ENCODE results near the gene NPR3. TPM values are rescaled to one million over a fixed set of nuclear protein-coding genes. Genes with fewer than 3 reads are reported as not detected.

The NPR3 gene
- total RNA-seq, 2 donors from 2014 or later, result 0.20 to 0.82 TPM

DNA sequence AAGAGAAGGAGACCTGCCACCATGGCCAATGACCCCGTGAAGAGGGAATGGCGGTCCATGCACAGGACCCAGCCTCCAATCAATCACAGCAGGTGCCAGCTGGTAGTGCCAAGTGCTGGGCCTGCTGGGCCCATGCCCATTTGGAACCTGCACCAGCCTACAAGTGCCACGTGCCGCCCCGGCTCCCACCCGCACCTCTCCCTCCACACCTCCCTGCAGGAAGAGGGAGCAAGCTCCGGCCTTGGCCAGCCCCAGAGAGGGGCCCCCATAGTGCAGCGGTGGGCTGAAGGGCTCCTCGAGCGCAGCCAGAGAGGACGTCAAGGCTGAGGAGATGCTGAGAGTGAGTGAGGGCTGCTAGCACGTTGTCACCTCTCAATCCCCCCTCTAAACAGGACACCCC is 37.8 kb upstream of the NPR3 start:
- Histone ChIP-seq H3K9ac (ENCODE audit: extremely low read depth, low read length, poor library complexity, severe bottlenecking) (no peak overlapping the region), H3K36me3 (ENCODE audit: control insufficient read depth, insufficient read depth, low read length) (no peaks in the 10 kb centered on the region), H3K27me3 (ENCODE audit: control insufficient read depth, insufficient read depth, low read length, poor library complexity, severe bottlenecking) (no peaks in the 10 kb centered on the region), H3K4me3 (ENCODE audit: low read length) (no peak overlapping the region), H3K27ac (ENCODE audit: low read depth, low read length) (no peak overlapping the region), H3K4me1 (ENCODE audit: control insufficient read depth, insufficient read depth, low read length) (no peaks in the 10 kb centered on the region), H3K9me3 (ENCODE audit: control insufficient read depth, low read length) (peaks cover 22% of the 10 kb centered on the region)
- 89 to 100% methylated on average over 2 to 12 of the region's 12 CpGs for WGBS, 2 experiments (ENCODE audit: insufficient coverage in 1 of 2, insufficient read length in 1 of 2)
- peaks cover 46% of the 10 kb centered on the region for H3K9me3 Mint-ChIP-seq
- H3K27me3 Mint-ChIP-seq (ENCODE audit: insufficient read depth), result peaks cover 1% of the 10 kb centered on the region
- no peak for DNase-seq
- no peaks in the 10 kb centered on the region for H3K36me3 Mint-ChIP-seq (ENCODE audit: low read depth)
- TF ChIP-seq, protein P1, sequence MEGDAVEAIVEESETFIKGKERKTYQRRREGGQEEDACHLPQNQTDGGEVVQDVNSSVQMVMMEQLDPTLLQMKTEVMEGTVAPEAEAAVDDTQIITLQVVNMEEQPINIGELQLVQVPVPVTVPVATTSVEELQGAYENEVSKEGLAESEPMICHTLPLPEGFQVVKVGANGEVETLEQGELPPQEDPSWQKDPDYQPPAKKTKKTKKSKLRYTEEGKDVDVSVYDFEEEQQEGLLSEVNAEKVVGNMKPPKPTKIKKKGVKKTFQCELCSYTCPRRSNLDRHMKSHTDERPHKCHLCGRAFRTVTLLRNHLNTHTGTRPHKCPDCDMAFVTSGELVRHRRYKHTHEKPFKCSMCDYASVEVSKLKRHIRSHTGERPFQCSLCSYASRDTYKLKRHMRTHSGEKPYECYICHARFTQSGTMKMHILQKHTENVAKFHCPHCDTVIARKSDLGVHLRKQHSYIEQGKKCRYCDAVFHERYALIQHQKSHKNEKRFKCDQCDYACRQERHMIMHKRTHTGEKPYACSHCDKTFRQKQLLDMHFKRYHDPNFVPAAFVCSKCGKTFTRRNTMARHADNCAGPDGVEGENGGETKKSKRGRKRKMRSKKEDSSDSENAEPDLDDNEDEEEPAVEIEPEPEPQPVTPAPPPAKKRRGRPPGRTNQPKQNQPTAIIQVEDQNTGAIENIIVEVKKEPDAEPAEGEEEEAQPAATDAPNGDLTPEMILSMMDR (conservative IDR thresholded peaks at IDR 0.05), result no peak
- no peak overlapping the region for H3K27ac Mint-ChIP-seq
- H3K4me1 Mint-ChIP-seq, result peaks cover under 1% of the 10 kb centered on the region
- no peak overlapping the region for H3K4me3 Mint-ChIP-seq

DNA sequence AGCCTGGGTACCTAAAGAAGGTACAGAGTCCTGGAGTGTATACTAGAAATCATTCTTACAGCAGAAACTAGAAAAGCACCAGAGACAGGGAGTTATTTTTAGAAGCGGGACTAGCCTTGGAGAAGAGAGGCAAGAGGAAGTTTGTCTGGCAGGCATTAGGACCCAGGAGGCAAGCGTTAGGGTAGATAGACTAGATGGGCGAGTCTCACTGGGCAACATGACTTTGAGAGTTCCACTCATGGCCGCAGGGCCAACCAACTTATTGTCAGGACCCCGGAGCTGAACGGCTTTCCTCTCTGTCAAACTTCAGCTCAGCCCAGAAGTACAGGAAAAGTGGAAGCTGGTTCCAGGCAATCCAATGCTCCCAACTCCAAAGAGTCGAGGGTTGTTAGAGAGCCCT is 34.1 kb upstream of the NPR3 start:
- Histone ChIP-seq H3K4me3 (ENCODE audit: low read length) (no peak overlapping the region), H3K27me3 (ENCODE audit: control insufficient read depth, insufficient read depth, low read length, poor library complexity, severe bottlenecking) (no peaks in the 10 kb centered on the region), H3K9me3 (ENCODE audit: control insufficient read depth, low read length) (peaks cover 4% of the 10 kb centered on the region), H3K4me1 (ENCODE audit: control insufficient read depth, insufficient read depth, low read length) (no peaks in the 10 kb centered on the region), H3K27ac (ENCODE audit: low read depth, low read length) (no peak overlapping the region), H3K9ac (ENCODE audit: extremely low read depth, low read length, poor library complexity, severe bottlenecking) (no peak overlapping the region), H3K36me3 (ENCODE audit: control insufficient read depth, insufficient read depth, low read length) (no peaks in the 10 kb centered on the region)
- TF ChIP-seq, protein P1 (conservative IDR thresholded peaks at IDR 0.05), result no peak
- no peak overlapping the region for H3K4me3 Mint-ChIP-seq
- WGBS, 2 experiments (ENCODE audit: insufficient coverage in 1 of 2, insufficient read length in 1 of 2), result 90 to 100% methylated on average over 2 to 7 of the region's 7 CpGs
- DNase-seq, result no peak
- no peaks in the 10 kb centered on the region for H3K36me3 Mint-ChIP-seq (ENCODE audit: low read depth)
- no peaks in the 10 kb centered on the region for H3K27me3 Mint-ChIP-seq (ENCODE audit: insufficient read depth)
- H3K4me1 Mint-ChIP-seq, result no peaks in the 10 kb centered on the region
- H3K9me3 Mint-ChIP-seq, result peaks cover 23% of the 10 kb centered on the region
- no peak overlapping the region for H3K27ac Mint-ChIP-seq

DNA sequence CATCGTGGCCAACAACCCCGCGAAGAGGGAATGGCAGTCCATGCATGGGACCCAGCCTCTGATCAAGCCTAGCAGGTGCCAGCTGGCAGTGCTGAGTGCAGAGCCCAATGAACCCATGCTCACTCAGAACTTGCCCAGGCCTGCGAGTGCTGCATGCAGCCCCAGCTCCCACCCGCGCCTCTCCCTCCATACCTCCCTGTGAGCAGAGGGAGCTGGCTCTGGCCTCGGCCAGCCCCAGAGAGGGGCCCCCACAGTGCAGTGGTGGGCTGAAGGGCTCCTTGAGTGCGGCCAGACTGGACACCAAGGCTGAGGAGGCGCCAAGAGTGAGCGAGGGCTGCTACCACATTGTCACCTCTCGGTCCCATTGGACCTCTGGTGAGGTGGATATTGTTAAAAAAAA is 32.6 kb upstream of the NPR3 start:
- H3K9ac ChIP-seq (ENCODE audit: extremely low read depth, low read length, poor library complexity, severe bottlenecking), result no peak overlapping the region
- H3K27me3 Mint-ChIP-seq (ENCODE audit: insufficient read depth), result no peaks in the 10 kb centered on the region
- TF ChIP-seq, protein P1 (conservative IDR thresholded peaks at IDR 0.05), result no peak
- DNase-seq, result no peak
- no peaks in the 10 kb centered on the region for H3K36me3 Mint-ChIP-seq (ENCODE audit: low read depth)
- no peak overlapping the region for H3K4me3 ChIP-seq (ENCODE audit: low read length)
- H3K9me3 ChIP-seq (ENCODE audit: control insufficient read depth, low read length), result no peaks in the 10 kb centered on the region
- H3K36me3 ChIP-seq (ENCODE audit: control insufficient read depth, insufficient read depth, low read length), result no peaks in the 10 kb centered on the region
- H3K9me3 Mint-ChIP-seq, result peaks cover 20% of the 10 kb centered on the region
- no peaks in the 10 kb centered on the region for H3K27me3 ChIP-seq (ENCODE audit: control insufficient read depth, insufficient read depth, low read length, poor library complexity, severe bottlenecking)
- WGBS, 2 experiments (ENCODE audit: insufficient coverage in 1 of 2, insufficient read length in 1 of 2), result 93 to 100% methylated on average over 1 to 11 of the region's 11 CpGs
- no peak overlapping the region for H3K4me3 Mint-ChIP-seq
- no peaks in the 10 kb centered on the region for H3K4me1 Mint-ChIP-seq
- no peak overlapping the region for H3K27ac ChIP-seq (ENCODE audit: low read depth, low read length)
- H3K4me1 ChIP-seq (ENCODE audit: control insufficient read depth, insufficient read depth, low read length), result no peaks in the 10 kb centered on the region
- H3K27ac Mint-ChIP-seq, result no peak overlapping the region

Data from endodermal cell (in vitro differentiated cells).